OCI-LY7 (cell line): Measurements from ENCODE around the gene PET100.

ENCODE experiments used
- EZH2phosphoT487 ChIP-seq: fragments of 200-600 bp; sonication (generic); IDR thresholded peaks from 2 replicates; pipeline ENCODE4 v1.6.1; 2018; ENCODE audit warnings: low read depth, borderline replicate concordance, mild to moderate bottlenecking, mixed run types, antibody characterized with exemption, low read length, moderate library complexity, mixed read lengths
- TF ChIP-seq, protein P1 (sequence below): fragments of 200-600 bp; sonication (generic); conservative IDR thresholded peaks from 2 replicates; pipeline ENCODE4 v1.5.1; 2014; ENCODE audit warnings: mild to moderate bottlenecking, antibody characterized with exemption, low read length, moderate library complexity, mixed read lengths

GRCh38 chr19:7641290-7642276, 12.0 kb downstream of the PET100 start:
- TF ChIP-seq, protein P1, sequence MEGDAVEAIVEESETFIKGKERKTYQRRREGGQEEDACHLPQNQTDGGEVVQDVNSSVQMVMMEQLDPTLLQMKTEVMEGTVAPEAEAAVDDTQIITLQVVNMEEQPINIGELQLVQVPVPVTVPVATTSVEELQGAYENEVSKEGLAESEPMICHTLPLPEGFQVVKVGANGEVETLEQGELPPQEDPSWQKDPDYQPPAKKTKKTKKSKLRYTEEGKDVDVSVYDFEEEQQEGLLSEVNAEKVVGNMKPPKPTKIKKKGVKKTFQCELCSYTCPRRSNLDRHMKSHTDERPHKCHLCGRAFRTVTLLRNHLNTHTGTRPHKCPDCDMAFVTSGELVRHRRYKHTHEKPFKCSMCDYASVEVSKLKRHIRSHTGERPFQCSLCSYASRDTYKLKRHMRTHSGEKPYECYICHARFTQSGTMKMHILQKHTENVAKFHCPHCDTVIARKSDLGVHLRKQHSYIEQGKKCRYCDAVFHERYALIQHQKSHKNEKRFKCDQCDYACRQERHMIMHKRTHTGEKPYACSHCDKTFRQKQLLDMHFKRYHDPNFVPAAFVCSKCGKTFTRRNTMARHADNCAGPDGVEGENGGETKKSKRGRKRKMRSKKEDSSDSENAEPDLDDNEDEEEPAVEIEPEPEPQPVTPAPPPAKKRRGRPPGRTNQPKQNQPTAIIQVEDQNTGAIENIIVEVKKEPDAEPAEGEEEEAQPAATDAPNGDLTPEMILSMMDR, result peak; percentile 39; the same call in 1 of the 2 replicates
- no peak for TF ChIP-seq EZH2phosphoT487
